ENCODE data around the gene OR4D5.

The OR4D5 gene

DNA sequence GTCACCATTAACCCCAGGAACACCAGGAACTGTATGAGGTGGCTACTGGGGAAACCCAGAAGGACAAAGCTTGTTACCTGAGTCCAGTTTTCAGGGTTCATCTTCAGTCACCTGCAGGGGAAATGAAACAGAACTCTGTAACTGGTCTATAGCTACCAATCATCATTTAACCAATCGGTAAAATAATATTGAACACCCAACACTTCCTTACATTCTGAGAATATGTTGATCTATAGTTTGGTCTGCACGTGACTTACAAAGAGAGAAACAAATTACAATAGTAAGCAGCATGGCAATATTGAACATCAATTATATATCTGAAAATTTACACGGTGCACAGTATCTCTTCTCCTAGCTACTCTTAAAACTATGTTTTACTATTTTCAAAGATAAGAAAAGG lies 4.3 kb downstream of the OR4D5 start, which contains the start of gene OR6T1:
Gene OR6T1, minus strand, starts transcription at position 101 of the 400 bp plus-strand sequence. Its CDS starts 0 bp downstream, at position 101.
- Histone ChIP-seq H3K79me2 (ENCODE audit: insufficient read depth, low read length) (no peaks in the 10 kb centered on the region), H3K4me2 (ENCODE audit: low read depth, low read length, poor library complexity, severe bottlenecking) (no peak within 1 kb of the TSS), H3K9me2 (replicated peaks; ENCODE audit: insufficient read depth, low read length) (no peaks in the 10 kb centered on the region), H3F3A (ENCODE audit: insufficient read depth) (no peaks in the 10 kb centered on the region), H3K27ac (ENCODE audit: low read depth, low read length) (no peak within 1 kb of the TSS), H2AFZ (ENCODE audit: low read depth, low read length, severe bottlenecking) (no peak within 1 kb of the TSS), H3K36me3 (ENCODE audit: low read length) (no peaks in the 10 kb centered on the region), H3K4me3 (ENCODE audit: insufficient read depth, low read length, poor library complexity, severe bottlenecking) (no peak within 1 kb of the TSS), H3K9me3 (ENCODE audit: insufficient read depth, low read length) (no peaks in the 10 kb centered on the region), H3K27me3 (ENCODE audit: low read length) (no peaks in the 10 kb centered on the region), H4K20me1 (ENCODE audit: low read depth, low read length) (no peaks in the 10 kb centered on the region), H3K9ac (ENCODE audit: low read length) (no peak within 1 kb of the TSS)
- TF ChIP-seq, protein P1, sequence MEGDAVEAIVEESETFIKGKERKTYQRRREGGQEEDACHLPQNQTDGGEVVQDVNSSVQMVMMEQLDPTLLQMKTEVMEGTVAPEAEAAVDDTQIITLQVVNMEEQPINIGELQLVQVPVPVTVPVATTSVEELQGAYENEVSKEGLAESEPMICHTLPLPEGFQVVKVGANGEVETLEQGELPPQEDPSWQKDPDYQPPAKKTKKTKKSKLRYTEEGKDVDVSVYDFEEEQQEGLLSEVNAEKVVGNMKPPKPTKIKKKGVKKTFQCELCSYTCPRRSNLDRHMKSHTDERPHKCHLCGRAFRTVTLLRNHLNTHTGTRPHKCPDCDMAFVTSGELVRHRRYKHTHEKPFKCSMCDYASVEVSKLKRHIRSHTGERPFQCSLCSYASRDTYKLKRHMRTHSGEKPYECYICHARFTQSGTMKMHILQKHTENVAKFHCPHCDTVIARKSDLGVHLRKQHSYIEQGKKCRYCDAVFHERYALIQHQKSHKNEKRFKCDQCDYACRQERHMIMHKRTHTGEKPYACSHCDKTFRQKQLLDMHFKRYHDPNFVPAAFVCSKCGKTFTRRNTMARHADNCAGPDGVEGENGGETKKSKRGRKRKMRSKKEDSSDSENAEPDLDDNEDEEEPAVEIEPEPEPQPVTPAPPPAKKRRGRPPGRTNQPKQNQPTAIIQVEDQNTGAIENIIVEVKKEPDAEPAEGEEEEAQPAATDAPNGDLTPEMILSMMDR (IDR thresholded peaks at IDR 0.05; ENCODE audit: insufficient read depth, low read length, poor library complexity, severe bottlenecking), result no peak
- no peak for TF ChIP-seq EZH2phosphoT487 (conservative IDR thresholded peaks at IDR 0.05; ENCODE audit: low read length)

GRCh38 chr11:123945132-123945531 lies 5.7 kb downstream of the OR4D5 start:
- Histone ChIP-seq H3K79me2 (ENCODE audit: insufficient read depth, low read length) (no peaks in the 10 kb centered on the region), H3K4me2 (ENCODE audit: low read depth, low read length, poor library complexity, severe bottlenecking) (no peak overlapping the region), H3K36me3 (ENCODE audit: low read length) (no peaks in the 10 kb centered on the region), H3K9me2 (replicated peaks; ENCODE audit: insufficient read depth, low read length) (no peaks in the 10 kb centered on the region), H3F3A (ENCODE audit: insufficient read depth) (no peaks in the 10 kb centered on the region), H3K27me3 (ENCODE audit: low read length) (no peaks in the 10 kb centered on the region), H3K27ac (ENCODE audit: low read depth, low read length) (no peak overlapping the region), H3K9ac (ENCODE audit: low read length) (no peak overlapping the region), H2AFZ (ENCODE audit: low read depth, low read length, severe bottlenecking) (no peak overlapping the region), H3K4me3 (ENCODE audit: insufficient read depth, low read length, poor library complexity, severe bottlenecking) (no peak overlapping the region), H4K20me1 (ENCODE audit: low read depth, low read length) (no peaks in the 10 kb centered on the region), H3K9me3 (ENCODE audit: insufficient read depth, low read length) (no peaks in the 10 kb centered on the region)
- no peak for TF ChIP-seq EZH2phosphoT487 (conservative IDR thresholded peaks at IDR 0.05; ENCODE audit: low read length)
- TF ChIP-seq, protein P1 (IDR thresholded peaks at IDR 0.05; ENCODE audit: insufficient read depth, low read length, poor library complexity, severe bottlenecking), result no peak

GRCh38 chr11:123956752-123957151 lies 17.3 kb downstream of the OR4D5 start:
- no peak overlapping the region for H3K4me3 ChIP-seq (ENCODE audit: insufficient read depth, low read length, poor library complexity, severe bottlenecking)
- no peaks in the 10 kb centered on the region for H3K79me2 ChIP-seq (ENCODE audit: insufficient read depth, low read length)
- no peaks in the 10 kb centered on the region for H4K20me1 ChIP-seq (ENCODE audit: low read depth, low read length)
- H2AFZ ChIP-seq (ENCODE audit: low read depth, low read length, severe bottlenecking), result no peak overlapping the region
- no peaks in the 10 kb centered on the region for H3F3A ChIP-seq (ENCODE audit: insufficient read depth)
- H3K9ac ChIP-seq (ENCODE audit: low read length), result no peak overlapping the region
- no peak overlapping the region for H3K27ac ChIP-seq (ENCODE audit: low read depth, low read length)
- no peak overlapping the region for H3K4me2 ChIP-seq (ENCODE audit: low read depth, low read length, poor library complexity, severe bottlenecking)
- H3K9me3 ChIP-seq (ENCODE audit: insufficient read depth, low read length), result no peaks in the 10 kb centered on the region
- no peaks in the 10 kb centered on the region for H3K36me3 ChIP-seq (ENCODE audit: low read length)
- H3K27me3 ChIP-seq (ENCODE audit: low read length), result no peaks in the 10 kb centered on the region
- TF ChIP-seq, protein P1 (IDR thresholded peaks at IDR 0.05; ENCODE audit: insufficient read depth, low read length, poor library complexity, severe bottlenecking), result no peak
- no peaks in the 10 kb centered on the region for H3K9me2 ChIP-seq (replicated peaks; ENCODE audit: insufficient read depth, low read length)

All from SU-DHL-6 (cell line).